RPMI7951 (cell line): ENCODE results near the gene AMZ2. TPM values are rescaled to one million over a fixed set of nuclear protein-coding genes. Genes with fewer than 3 reads are reported as not detected.
"Not testable (repeated sequence)": the region's sequence is repeated elsewhere in the genome, so short reads cannot be mapped to it uniquely, and the experiment has no call there.

Source experiments
- DNase-seq: peaks from one replicate; pipeline ENCODE4 v3.0.0-alpha.2; 2012; ENCODE audit warnings: low read depth
- total RNA-seq: library from RNA; depleted of rRNA; stranded (reverse); fragments of >200 nt; shearing (Covaris generic); gene quantifications from 2 replicates; pipeline ENCODE4 v1.2.3, GENCODE V29; 2014

The AMZ2 gene
- total RNA-seq, 1 experiment from 2014 or later = 92.5 TPM

GRCh38 chr17:68249354-68249765 is 1.5 kb downstream of the AMZ2 start:
- DNase-seq = peak; percentile 47

GRCh38 chr17:68253426-68253825 is 5.6 kb downstream of the AMZ2 start:
- not testable (repeated sequence) for DNase-seq

- DNase-seq = no peak
Measured at GRCh38 chr17:68255151-68255550, 7.3 kb downstream of the AMZ2 start.

GRCh38 chr17:68255731-68256538 is 8.1 kb downstream of the AMZ2 start:
- no peak for DNase-seq

- DNase-seq = not testable (repeated sequence)
Measured at GRCh38 chr17:68256701-68257100, 8.9 kb downstream of the AMZ2 start.

GRCh38 chr17:68257934-68258333 is 10.1 kb downstream of the AMZ2 start:
- no peak for DNase-seq

- DNase-seq = peak; percentile 45
Measured at GRCh38 chr17:68258890-68259647, 11.2 kb downstream of the AMZ2 start.

GRCh38 chr17:68259648-68259951 is 11.8 kb downstream of the AMZ2 start:
- DNase-seq = not testable (repeated sequence)

- no peak for DNase-seq
Measured at GRCh38 chr17:68260051-68260762, 12.4 kb downstream of the AMZ2 start.

- DNase-seq = not testable (repeated sequence)
Measured at GRCh38 chr17:68262467-68262866, 14.6 kb downstream of the AMZ2 start.

GRCh38 chr17:68263101-68263681 is 15.3 kb downstream of the AMZ2 start:
- DNase-seq = peak; percentile 44

- DNase-seq = not testable (repeated sequence)
Measured at GRCh38 chr17:68265833-68266232, 18.0 kb downstream of the AMZ2 start.

GRCh38 chr17:68273722-68274121 is 25.9 kb downstream of the AMZ2 start:
- DNase-seq = no peak

- DNase-seq = not testable (repeated sequence)
Measured at GRCh38 chr17:68276339-68276738, 28.5 kb downstream of the AMZ2 start.

GRCh38 chr17:68277807-68278206 is 30.0 kb downstream of the AMZ2 start:
- DNase-seq = no peak

GRCh38 chr17:68281965-68282364 is 34.1 kb downstream of the AMZ2 start:
- not testable (repeated sequence) for DNase-seq

- DNase-seq = peak; percentile 41
Measured at GRCh38 chr17:68288375-68288774, 40.5 kb downstream of the AMZ2 start.

- no peak for DNase-seq
Measured at GRCh38 chr17:68288804-68289203, 41.0 kb downstream of the AMZ2 start.

- DNase-seq = no peak
Measured at GRCh38 chr17:68289473-68289872, 41.6 kb downstream of the AMZ2 start.

GRCh38 chr17:68289936-68290267 is 42.1 kb downstream of the AMZ2 start:
- DNase-seq = no peak

- no peak for DNase-seq
Measured at GRCh38 chr17:68290268-68290954, 42.6 kb downstream of the AMZ2 start.
